Nephron (organoid): ENCODE results near the gene CER1.

Experiments used
- H3K27ac Mint-ChIP-seq, 3 experiments: 2 replicates each; pipeline ENCODE4 v1.8.0; 2020; ENCODE audit warnings: mixed read lengths in 3 of 3, mild to moderate bottlenecking in 2 of 3, moderate library complexity in 1 of 3
- H3K27me3 Mint-ChIP-seq: 2 replicates; pipeline ENCODE4 v1.8.0; 2021; ENCODE audit warnings: low read depth, mild to moderate bottlenecking, moderate library complexity, mixed read lengths
- H3K36me3 Mint-ChIP-seq: 2 replicates; pipeline ENCODE4 v1.8.0; 2020; ENCODE audit warnings: low read depth, mixed read lengths
- H3K4me1 Mint-ChIP-seq: 2 replicates; pipeline ENCODE4 v1.8.0; 2020; ENCODE audit warnings: mixed read lengths
- H3K4me3 Mint-ChIP-seq, 3 experiments: 2 replicates each; pipeline ENCODE4 v1.8.0; 2020; ENCODE audit warnings: mild to moderate bottlenecking in 3 of 3, mixed read lengths in 3 of 3, moderate library complexity in 2 of 3
- H3K9me3 Mint-ChIP-seq: 2 replicates; pipeline ENCODE4 v1.8.0; 2020; ENCODE audit warnings: mixed read lengths
- TF ChIP-seq, protein P1 (sequence below), 3 experiments: fragments of 200-600 bp; sonication (generic); IDR thresholded peaks; one replicate each; pipeline ENCODE4 v1.5.0; 2021; ENCODE audit warnings: antibody characterized with exemption in 3 of 3; ENCODE audit not compliant: unreplicated experiment in 3 of 3

CER1 gene

GRCh38 chr9:14715102-14715501, 7.4 kb downstream of the CER1 start:
- peaks cover 25% of the 10 kb centered on the region for H3K36me3 Mint-ChIP-seq
- no peak overlapping the region for H3K27ac Mint-ChIP-seq
- H3K27me3 Mint-ChIP-seq, result peaks cover 6% of the 10 kb centered on the region
- no peak overlapping the region for H3K4me3 Mint-ChIP-seq
- peaks cover 5% of the 10 kb centered on the region for H3K9me3 Mint-ChIP-seq
- no peaks in the 10 kb centered on the region for H3K4me1 Mint-ChIP-seq
- TF ChIP-seq, protein P1, sequence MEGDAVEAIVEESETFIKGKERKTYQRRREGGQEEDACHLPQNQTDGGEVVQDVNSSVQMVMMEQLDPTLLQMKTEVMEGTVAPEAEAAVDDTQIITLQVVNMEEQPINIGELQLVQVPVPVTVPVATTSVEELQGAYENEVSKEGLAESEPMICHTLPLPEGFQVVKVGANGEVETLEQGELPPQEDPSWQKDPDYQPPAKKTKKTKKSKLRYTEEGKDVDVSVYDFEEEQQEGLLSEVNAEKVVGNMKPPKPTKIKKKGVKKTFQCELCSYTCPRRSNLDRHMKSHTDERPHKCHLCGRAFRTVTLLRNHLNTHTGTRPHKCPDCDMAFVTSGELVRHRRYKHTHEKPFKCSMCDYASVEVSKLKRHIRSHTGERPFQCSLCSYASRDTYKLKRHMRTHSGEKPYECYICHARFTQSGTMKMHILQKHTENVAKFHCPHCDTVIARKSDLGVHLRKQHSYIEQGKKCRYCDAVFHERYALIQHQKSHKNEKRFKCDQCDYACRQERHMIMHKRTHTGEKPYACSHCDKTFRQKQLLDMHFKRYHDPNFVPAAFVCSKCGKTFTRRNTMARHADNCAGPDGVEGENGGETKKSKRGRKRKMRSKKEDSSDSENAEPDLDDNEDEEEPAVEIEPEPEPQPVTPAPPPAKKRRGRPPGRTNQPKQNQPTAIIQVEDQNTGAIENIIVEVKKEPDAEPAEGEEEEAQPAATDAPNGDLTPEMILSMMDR (IDR thresholded peaks at IDR 0.05; ENCODE audit: unreplicated experiment in 3 of 3), result no peak

GRCh38 chr9:14713187-14713767, 9.3 kb downstream of the CER1 start:
- H3K27me3 Mint-ChIP-seq, result no peaks in the 10 kb centered on the region
- H3K4me1 Mint-ChIP-seq, result no peaks in the 10 kb centered on the region
- TF ChIP-seq, protein P1 (IDR thresholded peaks at IDR 0.05; ENCODE audit: unreplicated experiment in 3 of 3), result no peak
- H3K9me3 Mint-ChIP-seq, result peaks cover 21% of the 10 kb centered on the region
- no peak overlapping the region for H3K27ac Mint-ChIP-seq
- H3K36me3 Mint-ChIP-seq, result peaks cover 39% of the 10 kb centered on the region
- no peak overlapping the region for H3K4me3 Mint-ChIP-seq

DNA sequence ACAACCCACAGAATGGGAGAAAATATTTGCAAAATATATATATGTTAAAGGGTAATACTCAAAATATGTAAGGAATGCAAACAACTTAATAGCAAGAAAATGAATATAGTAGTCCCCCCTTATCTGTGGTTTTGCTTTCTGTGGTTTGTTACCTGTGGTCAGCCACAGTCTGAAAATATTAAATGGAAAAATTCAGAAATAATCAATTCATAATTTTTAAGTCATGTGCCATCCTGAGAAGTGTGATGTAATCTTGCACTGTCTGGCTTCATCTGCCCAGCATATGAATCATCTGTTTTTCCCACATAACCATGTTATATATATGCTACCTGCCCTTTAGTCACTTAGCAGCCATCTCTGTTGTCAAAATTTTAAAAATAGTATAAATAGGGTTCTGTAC, 11.7 kb downstream of the CER1 start:
- Mint-ChIP-seq H3K4me3 (no peak overlapping the region), H3K9me3 (peaks cover 39% of the 10 kb centered on the region), H3K36me3 (peaks cover 62% of the 10 kb centered on the region), H3K27ac (no peak overlapping the region), H3K27me3 (no peaks in the 10 kb centered on the region), H3K4me1 (no peaks in the 10 kb centered on the region)
- TF ChIP-seq, protein P1 (IDR thresholded peaks at IDR 0.05; ENCODE audit: unreplicated experiment in 3 of 3), result no peak

GRCh38 chr9:14706530-14707140, 15.9 kb downstream of the CER1 start:
- Mint-ChIP-seq H3K4me1 (peaks cover 6% of the 10 kb centered on the region), H3K27ac (no peak overlapping the region), H3K4me3 (no peak overlapping the region), H3K27me3 (no peaks in the 10 kb centered on the region), H3K9me3 (peaks cover 51% of the 10 kb centered on the region), H3K36me3 (peaks cover 66% of the 10 kb centered on the region)
- TF ChIP-seq, protein P1 (IDR thresholded peaks at IDR 0.05; ENCODE audit: unreplicated experiment in 3 of 3), result no peak

DNA sequence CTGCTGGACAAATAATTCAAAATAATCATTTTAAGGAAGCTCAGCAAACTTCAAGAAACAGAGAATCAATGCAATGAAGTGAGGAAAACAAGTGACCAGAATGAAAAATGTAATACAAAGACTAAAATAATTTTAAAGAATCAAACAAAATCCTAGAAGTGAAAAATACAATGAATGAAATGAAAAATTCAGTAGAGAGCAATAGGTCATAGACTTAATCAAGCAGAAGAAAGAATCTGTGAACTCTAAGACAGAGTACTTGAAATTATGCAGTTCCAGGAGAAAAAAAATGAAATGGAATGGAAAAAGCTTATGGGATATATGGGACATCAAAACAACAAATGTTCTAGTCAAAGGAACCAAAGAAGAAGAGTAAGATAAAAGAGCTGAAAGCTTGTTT, 17.5 kb downstream of the CER1 start:
- TF ChIP-seq, protein P1 (IDR thresholded peaks at IDR 0.05; ENCODE audit: unreplicated experiment in 3 of 3), result no peak
- Mint-ChIP-seq H3K27me3 (no peaks in the 10 kb centered on the region), H3K36me3 (peaks cover 51% of the 10 kb centered on the region), H3K9me3 (peaks cover 45% of the 10 kb centered on the region), H3K4me1 (peaks cover 6% of the 10 kb centered on the region), H3K27ac (no peak overlapping the region), H3K4me3 (no peak overlapping the region)

- H3K4me1 Mint-ChIP-seq, result peaks cover 6% of the 10 kb centered on the region
- peaks cover 43% of the 10 kb centered on the region for H3K36me3 Mint-ChIP-seq
- no peak overlapping the region for H3K27ac Mint-ChIP-seq
- TF ChIP-seq, protein P1 (IDR thresholded peaks at IDR 0.05; ENCODE audit: unreplicated experiment in 3 of 3), result no peak
- H3K27me3 Mint-ChIP-seq, result no peaks in the 10 kb centered on the region
- H3K9me3 Mint-ChIP-seq, result peaks cover 37% of the 10 kb centered on the region
- no peak overlapping the region for H3K4me3 Mint-ChIP-seq
These were observed 18.3 kb downstream of the CER1 start for GRCh38 chr9:14704281-14704680.
